Heart right ventricle (tissue), 16 donors: Measurements from ENCODE around the gene DET1. TPM values are rescaled to one million over a fixed set of nuclear protein-coding genes. Genes with fewer than 3 reads are reported as not detected.
A peak's percentile ranks its signal among the peaks of the same experiment; 100 is the strongest.

ENCODE experiments used
- ATAC-seq, 8 donors: fragments of 200-7000 bp; cut with Tn5 transposase; one replicate each; pipeline ENCODE4 v1.9.1; 2020; ENCODE audit warnings: mild to moderate bottlenecking in 8 of 8, moderate library complexity in 8 of 8, moderate number of reproducible peaks in 1 of 8
- DNase-seq, 2 donors: peaks; one replicate each; pipeline ENCODE4 v3.0.0-alpha.2; 2020
- H3K27ac ChIP-seq, 10 donors: fragments of 200-600 bp; sonication (generic) in 2 of 10; one replicate each; pipeline versions ENCODE4 v1.5.0 to v1.8.0; 2020 to 2022; ENCODE audit warnings: mild to moderate bottlenecking in 3 of 10
- H3K27me3 ChIP-seq, 7 donors: fragments of 200-600 bp; one replicate each; pipeline ENCODE4 v1.8.0; 2021 to 2022; ENCODE audit warnings: mild to moderate bottlenecking in 2 of 7
- H3K36me3 ChIP-seq, 9 donors: fragments of 200-600 bp; sonication (generic) in 1 of 9; one replicate each; pipeline versions ENCODE4 v1.5.0 to v1.8.0; 2020 to 2022; ENCODE audit warnings: mild to moderate bottlenecking in 2 of 9
- H3K4me1 ChIP-seq, 9 donors: fragments of 200-600 bp; sonication (generic) in 1 of 9; one replicate each; pipeline versions ENCODE4 v1.5.0 to v1.8.0; 2020 to 2022; ENCODE audit warnings: mild to moderate bottlenecking in 4 of 9
- H3K4me3 ChIP-seq, 10 donors: fragments of 200-600 bp; sonication (generic) in 2 of 10; one replicate each; pipeline versions ENCODE4 v1.5.0 to v1.8.0; 2020 to 2022; ENCODE audit warnings: mild to moderate bottlenecking in 7 of 10, moderate library complexity in 2 of 10
- H3K9me3 ChIP-seq, 11 donors: fragments of 200-600 bp in 10 of 11; sonication (generic) in 2 of 11; one replicate each; pipeline versions ENCODE4 v1.5.0 to v1.8.0; 2013 to 2022; ENCODE audit warnings: mild to moderate bottlenecking in 2 of 11, control low read depth in 1 of 11, moderate library complexity in 1 of 11
- WGBS, 2 donors: extraction: QIAGEN DNeasy Blood & Tissue Kit; methylation state at CpG; one replicate each; pipeline ENCODE4 v1.1.7; 2013; ENCODE audit warnings: inconsistent platforms in 1 of 2; 5-methylcytosine and 5-hydroxymethylcytosine counted together
- intact Hi-C, 10 donors: fragments of 100-400 bp; cut with DNase I; formaldehyde crosslinking; loops; one replicate each; pipeline versions ENCODE4 v1.11.1 to v1.14.2; 2022
- polyA plus RNA-seq, 2 donors: library from polyadenylated mRNA; stranded (reverse); fragments of 200-250 nt; gene quantifications; one replicate each; pipeline ENCODE4 v1.2.3, GENCODE V29; 2013
- total RNA-seq, 10 donors: library from RNA; stranded (reverse); fragmentation: NEBNext Ultra II Directional in 3 of 10; extraction: Animal tissue kit (Norgen Biotek cat#: 25700) in 3 of 10; gene quantifications; one replicate each; pipeline versions ENCODE4 v1.2.1 to v1.2.4, GENCODE V29; 2021 to 2023
- TF ChIP-seq, protein P1 (sequence below), 9 donors: fragments of 200-600 bp; sonication (generic) in 2 of 9; IDR thresholded peaks; one replicate each; pipeline versions ENCODE4 v1.5.0 to v1.8.0; 2021 to 2022; ENCODE audit warnings: antibody characterized with exemption in 9 of 9, mild to moderate bottlenecking in 5 of 9, moderate library complexity in 1 of 9
- donor health status: Arrhythmogenic right ventricular cardiomyopathy.
- donor health status: ischemic (EF 13 %, LVEDD 7.1; RV severe dilation, severe dysfunction).
- donor health status: healthy with polysubstance abuse.
- donor health status: DM: no; HTN: yes; CAD: no.
- donor health status: DM: no; HTN: no; CAD: no.
- donor health status: ischemic (EF 25% LVEDD 6.9; RV normal size, moderate dysfunction).
- donor health status: ischemic (EF 25% LVEDD 5.7; RV mildly dilated, moderate dysfunction).
- donor health status: healthy.
- donor health status: DM: yes; HTN: yes; CAD: no.
- donor health status: Ischemic cardiomyopathy.
- donor health status: ischemic (EF 35%, LVEDD 5.7; RV mildly dilated, moderate dysfunction).
- donor health status: nonischemic (EF 11% LVEDD 7.7; RV severe dilation, severe dysfunction).
- donor health status: DM: yes; HTN: yes; CAD: no.
- donor health status: PGD.
- donor health status: ischemic (EF 29% LVEDD 5.4; RV normal size, mild dysfunction).
- donor health status: nonischemic (EF 23%, LVEDD 6.1; RV moderate dilation, normal function).

The DET1 gene
- total and polyA plus RNA-seq, 12 donors, result 2.9 to 10.5 (median 8.3) TPM

DNA sequence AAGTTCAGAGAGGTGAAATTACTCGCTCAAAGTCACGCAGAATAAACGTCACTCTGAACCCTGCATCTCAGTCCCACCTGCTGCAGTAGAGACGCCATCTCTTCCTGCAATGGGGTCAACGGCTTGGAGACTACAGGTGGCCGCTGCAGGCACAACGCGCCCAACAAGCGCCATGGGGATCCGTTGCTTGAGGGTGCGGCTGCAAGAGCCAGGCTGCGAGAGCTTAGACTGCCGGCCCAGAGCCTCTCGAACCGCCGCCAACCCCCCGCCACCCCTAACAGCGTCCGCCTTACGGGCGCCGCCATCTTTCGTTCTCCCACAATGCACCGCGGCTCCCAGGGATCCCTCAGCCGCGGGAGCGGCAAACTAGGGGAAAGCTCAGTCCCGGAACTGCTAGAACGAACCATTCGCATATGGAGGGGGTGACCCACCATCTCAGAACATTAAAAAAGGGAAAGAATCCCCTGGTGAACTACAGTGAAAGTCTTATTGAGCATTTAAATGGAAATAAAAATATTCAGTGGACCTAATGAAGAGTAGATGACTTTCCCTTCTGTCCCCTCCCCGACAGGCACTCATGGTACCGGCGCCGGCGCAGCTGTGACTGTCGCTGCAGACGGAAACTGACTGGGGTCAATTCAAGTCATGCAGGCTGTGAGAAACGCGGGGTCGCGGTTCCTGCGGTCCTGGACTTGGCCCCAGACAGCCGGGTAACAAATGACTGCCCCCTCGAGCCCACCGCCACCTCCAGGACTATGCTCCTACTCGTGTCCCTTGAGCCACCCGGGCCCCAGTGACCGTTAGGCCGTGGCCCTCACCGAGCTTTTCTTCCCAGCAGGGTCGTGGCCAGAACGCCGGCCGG is 79.2 kb downstream of the DET1 start, which contains the start of the genes MRPL46 and MRPS11:
TSS of gene MRPL46 (minus strand) at position 316 of the 862 bp plus-strand sequence. CDS start at position 305, 11 bp downstream.
TSS of gene MRPS11 (plus strand) at position 636 of the 862 bp plus-strand sequence. CDS start at position 646, 10 bp downstream.
- TF ChIP-seq, protein P1, sequence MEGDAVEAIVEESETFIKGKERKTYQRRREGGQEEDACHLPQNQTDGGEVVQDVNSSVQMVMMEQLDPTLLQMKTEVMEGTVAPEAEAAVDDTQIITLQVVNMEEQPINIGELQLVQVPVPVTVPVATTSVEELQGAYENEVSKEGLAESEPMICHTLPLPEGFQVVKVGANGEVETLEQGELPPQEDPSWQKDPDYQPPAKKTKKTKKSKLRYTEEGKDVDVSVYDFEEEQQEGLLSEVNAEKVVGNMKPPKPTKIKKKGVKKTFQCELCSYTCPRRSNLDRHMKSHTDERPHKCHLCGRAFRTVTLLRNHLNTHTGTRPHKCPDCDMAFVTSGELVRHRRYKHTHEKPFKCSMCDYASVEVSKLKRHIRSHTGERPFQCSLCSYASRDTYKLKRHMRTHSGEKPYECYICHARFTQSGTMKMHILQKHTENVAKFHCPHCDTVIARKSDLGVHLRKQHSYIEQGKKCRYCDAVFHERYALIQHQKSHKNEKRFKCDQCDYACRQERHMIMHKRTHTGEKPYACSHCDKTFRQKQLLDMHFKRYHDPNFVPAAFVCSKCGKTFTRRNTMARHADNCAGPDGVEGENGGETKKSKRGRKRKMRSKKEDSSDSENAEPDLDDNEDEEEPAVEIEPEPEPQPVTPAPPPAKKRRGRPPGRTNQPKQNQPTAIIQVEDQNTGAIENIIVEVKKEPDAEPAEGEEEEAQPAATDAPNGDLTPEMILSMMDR (IDR thresholded peaks at IDR 0.05), result no peak
- Histone ChIP-seq H3K9me3 (no peaks in the 10 kb centered on the region), H3K36me3 (peaks cover 0 to 63% (median 16%) of the 10 kb centered on the region in 9 donors), H3K27ac (peak within 1 kb of the TSS; percentile 84 to 98 (median 95)), H3K4me1 (peaks cover 5 to 56% (median 30%) of the 10 kb centered on the region in 9 donors), H3K27me3 (no peaks in the 10 kb centered on the region), H3K4me3 (peak within 1 kb of the TSS; percentile 76 to 94 (median 80))
- WGBS, 2 donors, result 0 to 1% methylated on average over 55 of the region's 55 CpGs
- peak; percentile 90 to 92 for DNase-seq
- intact Hi-C loops, result no loop called here
- ATAC-seq, result peak; percentile 93 to 98 (median 97)

DNA sequence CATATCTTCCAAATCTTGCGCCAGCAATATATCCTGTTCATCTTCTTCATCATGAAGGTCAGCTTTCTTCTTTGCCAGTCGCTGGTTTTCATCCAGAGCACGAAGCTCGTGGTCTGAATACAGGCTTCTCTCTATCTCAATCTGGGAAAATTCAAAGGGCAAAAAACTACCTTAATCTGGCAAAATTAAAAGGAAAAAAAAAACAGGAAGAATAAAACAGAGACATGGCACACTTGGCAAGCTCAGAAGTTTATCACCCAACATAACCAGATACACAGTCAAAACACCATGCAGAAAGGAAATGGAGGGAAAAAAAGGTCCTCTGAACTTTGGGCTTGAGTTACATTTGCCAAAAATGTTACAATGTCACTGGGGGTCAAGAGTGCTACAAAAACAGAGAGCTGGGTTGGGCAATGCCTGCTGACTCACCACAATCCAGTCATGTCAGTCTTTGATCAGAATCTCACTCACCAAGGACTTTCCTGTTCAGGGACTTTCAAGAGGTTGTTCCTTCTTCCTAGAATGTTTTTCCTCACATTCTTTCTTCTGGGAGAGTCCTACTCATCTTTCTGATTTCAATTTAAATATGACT is 80.8 kb downstream of the DET1 start:
- intact Hi-C loops, result no loop called here
- TF ChIP-seq, protein P1 (IDR thresholded peaks at IDR 0.05), result no peak
- Histone ChIP-seq H3K36me3 (peaks cover 0 to 63% (median 22%) of the 10 kb centered on the region in 9 donors), H3K27ac (no peak overlapping the region), H3K9me3 (no peaks in the 10 kb centered on the region), H3K27me3 (no peaks in the 10 kb centered on the region), H3K4me1 (peaks cover 5 to 56% (median 28%) of the 10 kb centered on the region in 9 donors), H3K4me3 (peak overlapping the region in 4 of 10 donors; percentile 76 to 87 (median 78))
- WGBS, 2 donors, result 92 to 94% methylated on average over 4 of the region's 4 CpGs
- no peak for ATAC-seq
- DNase-seq, result no peak

DNA sequence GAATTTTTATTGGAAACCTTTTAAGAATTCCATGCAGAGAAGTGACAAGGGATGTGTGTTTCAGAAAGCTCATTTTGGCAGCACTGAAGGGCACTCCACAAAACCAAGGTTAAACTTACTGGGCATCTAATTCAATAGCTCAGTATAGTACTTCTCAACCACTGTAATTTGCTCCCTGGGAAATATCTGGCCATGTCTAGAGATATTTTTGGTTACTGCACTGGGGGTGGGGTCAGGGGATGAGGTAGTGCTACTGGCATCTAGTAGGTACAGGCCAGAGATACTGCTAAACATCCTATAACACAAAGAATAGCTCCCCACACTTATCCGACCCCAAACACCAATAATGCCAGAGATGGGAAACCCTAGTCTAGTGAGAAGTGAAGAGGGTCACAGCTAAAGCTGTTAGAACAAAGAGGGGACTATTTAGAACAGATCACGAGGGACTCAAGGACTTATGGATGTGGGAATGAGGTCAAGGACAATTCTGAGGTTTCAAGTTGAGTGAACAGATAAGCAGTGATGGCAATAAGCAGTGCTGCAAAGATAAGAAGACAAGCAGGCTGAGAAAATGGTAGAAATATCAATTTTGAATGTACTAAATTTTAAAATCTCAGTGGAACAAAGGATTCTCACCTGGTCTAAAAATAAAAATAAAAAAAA is 82.5 kb downstream of the DET1 start:
- intact Hi-C loops, result no loop called here
- TF ChIP-seq, protein P1 (IDR thresholded peaks at IDR 0.05), result no peak
- H3K4me1 ChIP-seq, result peaks cover 5 to 46% (median 25%) of the 10 kb centered on the region in 9 donors
- peak overlapping the region in 6 of 10 donors; percentile 9 to 64 (median 56) for H3K27ac ChIP-seq
- H3K4me3 ChIP-seq, result no peak overlapping the region
- 45 to 65% methylated on average over 2 of the region's 2 CpGs for WGBS, 2 donors
- no peaks in the 10 kb centered on the region for H3K27me3 ChIP-seq
- DNase-seq (peak in 1 of 2 donors; percentile 30), ATAC-seq (peak in 4 of 8 donors; percentile 19 to 54 (median 34))
- no peaks in the 10 kb centered on the region for H3K9me3 ChIP-seq
- peaks cover 0 to 69% (median 32%) of the 10 kb centered on the region in 9 donors for H3K36me3 ChIP-seq

Other genes with a start within 250 kb of the DET1 start
- 100 to 1,000 TPM in 2 of 10 donors, 10 to 100 TPM in 8; 63.4 to 108 (median 81.5) TPM for gene MRPL46, start 79.3 kb downstream of the DET1 start, total RNA-seq
- 10 to 100 TPM; 36.4 to 79.8 TPM for gene MRPL46, start 79.3 kb downstream of the DET1 start, polyA plus RNA-seq
- 10 to 100 TPM; 53.3 to 72.6 (median 64.7) TPM for gene MRPS11, start 79.0 kb downstream of the DET1 start, total RNA-seq
- gene MRPS11, start 79.0 kb downstream of the DET1 start, polyA plus RNA-seq, result 10 to 100 TPM; 47.5 to 95.0 TPM
- gene AEN, start 74.7 kb upstream of the DET1 start, total RNA-seq, result 1 to 10 TPM; 4.0 to 9.5 (median 5.6) TPM
- gene AEN, start 74.7 kb upstream of the DET1 start, polyA plus RNA-seq, result 10 to 100 TPM in 1 of 2 donors, 1 to 10 TPM in 1; 3.4 to 13.2 TPM
- 10 to 100 TPM in 1 of 10 donors, 1 to 10 TPM in 9; 2.0 to 23.0 (median 4.5) TPM for gene ISG20, start 92.3 kb upstream of the DET1 start, total RNA-seq
- gene ISG20, start 92.3 kb upstream of the DET1 start, polyA plus RNA-seq, result 10 to 100 TPM in 1 of 2 donors, 1 to 10 TPM in 1; 3.6 to 13.8 TPM